Sigmoid colon (tissue), 4 donors: ENCODE results near the gene EPDR1.

Experiments used
- CTCF ChIP-seq, 4 experiments: fragments of 450-650 bp in 3 of 4; fragments of 200-600 bp in 1 of 4; IDR thresholded peaks; one replicate each; pipeline ENCODE4 v1.5.1; 2016 to 2019; ENCODE audit warnings: antibody characterized with exemption in 4 of 4, mild to moderate bottlenecking in 3 of 4, moderate library complexity in 2 of 4
- EP300 ChIP-seq, 4 donors: sonication (generic); formaldehyde crosslinking; IDR thresholded peaks; one replicate each; pipeline ENCODE4 v1.6.1; 2017; ENCODE audit warnings: antibody characterized with exemption in 4 of 4
- POLR2A ChIP-seq, 2 donors: fragments of 450-650 bp; IDR thresholded peaks; one replicate each; pipeline ENCODE4 v1.6.1; 2016; ENCODE audit warnings: antibody characterized with exemption in 2 of 2, mild to moderate bottlenecking in 2 of 2, moderate library complexity in 2 of 2
- POLR2AphosphoS5 ChIP-seq, 4 donors: sonication (generic); formaldehyde crosslinking; IDR thresholded peaks; one replicate each; pipeline ENCODE4 v1.6.1; 2017; ENCODE audit warnings: antibody characterized with exemption in 4 of 4

- TF ChIP-seq CTCF (IDR thresholded peaks at IDR 0.05) (no peak), POLR2AphosphoS5 (IDR thresholded peaks at IDR 0.05) (no peak), EP300 (IDR thresholded peaks at IDR 0.05) (no peak), POLR2A (IDR thresholded peaks at IDR 0.05) (no peak)
Observed at GRCh38 chr7:37943905-37944736, 23.7 kb downstream of the EPDR1 start.
